Measurements from ENCODE around the gene KIF26B. TPM values are rescaled to one million over a fixed set of nuclear protein-coding genes. Genes with fewer than 3 reads are reported as not detected.
"Not testable (repeated sequence)": the region's sequence is repeated elsewhere in the genome, so short reads cannot be mapped to it uniquely, and the experiment has no call there.

KIF26B gene
- total RNA-seq, 2 donors from 2014 or later = 0.12 to 0.13 TPM

DNA sequence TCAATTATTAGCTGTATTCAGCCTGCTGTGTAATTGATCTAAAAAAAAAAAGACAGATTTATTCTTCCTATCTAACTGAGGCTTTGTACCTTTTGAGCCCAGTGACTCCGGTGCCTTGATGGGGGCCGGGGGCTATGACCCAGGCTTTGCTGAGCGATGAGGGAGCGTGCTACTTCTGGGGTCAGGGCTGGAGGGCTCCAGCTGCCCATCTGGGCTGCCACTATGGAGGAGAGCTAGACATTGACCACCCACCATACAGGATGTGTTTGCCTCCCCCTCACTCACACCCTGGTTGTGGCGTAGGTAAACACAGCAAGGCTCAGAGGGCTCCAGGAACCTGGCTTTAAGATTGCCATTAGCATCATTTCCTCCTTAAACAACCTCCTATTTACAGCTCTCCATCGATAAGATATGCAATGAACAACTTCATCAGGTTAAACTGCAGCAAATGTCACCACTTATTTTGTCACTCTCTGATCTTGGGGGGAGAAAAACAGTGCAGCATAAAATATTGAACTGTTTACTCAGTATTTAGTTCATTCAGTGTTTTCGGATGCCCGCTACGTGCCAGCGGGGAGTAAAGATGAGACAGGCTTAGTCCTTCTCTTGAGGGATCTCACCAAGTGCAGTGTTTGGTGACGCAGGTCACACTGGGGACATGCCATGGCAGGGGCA, 231.6 kb downstream of the KIF26B start:
- intact Hi-C loops (cut with DNase I) = loop anchor here in 1 of 2 donors (10.0 kb wide), 1 partner anchor 232 kb away; the partner anchor contains the start of gene KIF26B
- no peak for DNase-seq
- ATAC-seq = no peak

- DNase-seq = no peak
- intact Hi-C loops (cut with DNase I) = loop anchor here in 1 of 2 donors (10.0 kb wide), 1 partner anchor 234 kb away; the partner anchor contains the start of gene KIF26B
- no peak for ATAC-seq
Measured at GRCh38 chr1:245388687-245389086, 233.9 kb downstream of the KIF26B start.

- intact Hi-C loops (cut with DNase I) = loop anchor here in 1 of 2 donors (10.0 kb wide), 1 partner anchor 235 kb away; the partner anchor contains the start of gene KIF26B
- no peak for ATAC-seq
- no peak for DNase-seq
Measured at GRCh38 chr1:245389873-245390272, 235.1 kb downstream of the KIF26B start.

- intact Hi-C loops (cut with DNase I) = no loop called here
- DNase-seq (no peak), ATAC-seq (no peak)
Measured at GRCh38 chr1:245390975-245391374, 236.2 kb downstream of the KIF26B start.

DNA sequence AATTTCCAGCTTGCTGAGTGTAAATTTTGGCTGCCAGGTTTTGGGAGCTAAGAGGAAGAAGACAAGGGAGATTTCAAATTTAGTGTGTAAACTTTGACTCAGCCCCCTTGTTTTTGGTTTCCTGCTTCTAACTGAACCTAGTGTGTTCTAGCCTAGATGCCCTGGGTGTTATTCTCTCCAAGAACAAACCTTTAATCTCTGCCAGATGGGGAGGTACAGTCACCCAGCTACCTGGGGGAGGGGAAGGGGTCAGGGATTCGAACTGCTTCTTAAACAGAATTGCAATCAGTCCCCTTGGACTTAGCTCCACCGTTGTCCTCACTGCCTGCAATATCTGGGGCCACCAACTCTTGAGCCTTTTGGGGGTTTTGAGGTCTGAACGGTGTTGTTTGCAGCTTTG, 238.9 kb downstream of the KIF26B start:
- intact Hi-C loops (cut with DNase I) = no loop called here
- ATAC-seq = no peak
- DNase-seq = no peak

DNA sequence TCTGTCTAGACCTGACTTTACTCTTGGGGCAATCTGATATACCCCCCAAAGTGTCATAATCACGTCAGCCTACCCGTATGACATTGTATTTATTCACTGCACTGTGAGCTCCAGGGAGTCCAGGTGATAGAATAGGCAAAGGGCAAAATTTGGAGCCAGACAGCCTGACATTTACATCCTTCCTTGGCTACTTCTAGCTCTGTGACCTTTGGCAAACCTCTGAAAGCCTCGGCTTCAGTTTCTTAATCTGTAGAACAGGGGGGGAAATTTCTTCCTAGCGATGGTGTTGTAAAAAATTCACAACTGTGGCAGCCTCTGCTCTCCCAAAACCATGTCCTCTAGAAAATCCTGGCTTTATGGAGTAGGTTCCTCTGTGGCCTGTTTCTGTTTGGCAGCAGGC, 240.9 kb downstream of the KIF26B start:
- intact Hi-C loops (cut with DNase I) = no loop called here
- no peak for ATAC-seq

GRCh38 chr1:245396615-245397014, 241.8 kb downstream of the KIF26B start:
- DNase-seq = no peak
- intact Hi-C loops (cut with DNase I) = no loop called here
- ATAC-seq = peak in 1 of 2 donors; percentile 60

More for the DNA sequence above, 240.9 kb downstream of the KIF26B start:
- DNase-seq = no peak

- ATAC-seq (no peak), DNase-seq (no peak)
- intact Hi-C loops (cut with DNase I) = no loop called here
Measured at GRCh38 chr1:245397771-245398170, 243.0 kb downstream of the KIF26B start.

DNA sequence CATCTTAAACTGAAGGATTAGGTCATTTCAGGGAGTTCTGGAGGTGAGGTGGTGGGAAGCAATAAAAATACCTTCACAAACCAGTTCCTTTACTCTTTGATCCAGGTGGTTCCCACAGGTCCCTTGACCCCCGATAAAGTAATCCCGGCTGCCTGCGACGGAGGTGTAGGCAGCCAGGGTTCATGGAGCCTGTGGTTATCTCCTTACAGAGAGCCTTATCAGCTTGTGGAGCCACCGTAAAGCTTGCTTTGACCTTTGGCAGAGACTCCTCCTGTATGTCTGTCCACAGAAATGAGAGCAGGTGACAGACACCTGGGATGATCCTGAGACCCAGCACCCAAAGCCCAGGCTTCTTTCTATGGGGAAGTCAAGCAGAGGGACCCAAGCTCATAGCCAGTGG, 243.4 kb downstream of the KIF26B start:
- DNase-seq (no peak), ATAC-seq (no peak)
- intact Hi-C loops (cut with DNase I) = no loop called here

- DNase-seq = no peak
- ATAC-seq = no peak
- intact Hi-C loops (cut with DNase I) = no loop called here
Measured at GRCh38 chr1:245401881-245402587, 247.2 kb downstream of the KIF26B start.

GRCh38 chr1:245402998-245403397, 248.2 kb downstream of the KIF26B start:
- DNase-seq; intact Hi-C loops (cut with DNase I); ATAC-seq: not testable (repeated sequence)

DNA sequence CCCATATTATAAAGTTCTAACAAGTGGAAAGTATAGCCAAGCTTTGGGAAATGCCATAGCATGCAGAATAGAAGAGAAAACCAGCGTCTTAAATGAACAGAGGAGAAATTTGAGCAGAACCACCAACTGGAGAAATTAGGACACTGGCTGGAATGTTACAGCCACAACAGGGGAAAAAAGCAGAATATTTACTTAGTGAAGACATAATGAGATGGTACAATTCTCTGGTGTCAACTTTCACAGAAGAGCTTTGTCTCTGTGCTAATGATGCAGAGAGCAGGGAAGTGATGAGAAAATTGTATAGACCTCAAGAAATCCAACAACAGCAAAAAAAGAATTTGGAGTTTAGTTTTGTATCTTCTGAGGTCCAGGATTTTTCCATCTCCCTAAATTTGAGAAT, 249.7 kb downstream of the KIF26B start:
- no peak for DNase-seq
- intact Hi-C loops (cut with DNase I) = no loop called here
- ATAC-seq = no peak

- no peak for ATAC-seq
Measured at GRCh38 chr1:245404952-245405351, 250.2 kb downstream of the KIF26B start.

DNA sequence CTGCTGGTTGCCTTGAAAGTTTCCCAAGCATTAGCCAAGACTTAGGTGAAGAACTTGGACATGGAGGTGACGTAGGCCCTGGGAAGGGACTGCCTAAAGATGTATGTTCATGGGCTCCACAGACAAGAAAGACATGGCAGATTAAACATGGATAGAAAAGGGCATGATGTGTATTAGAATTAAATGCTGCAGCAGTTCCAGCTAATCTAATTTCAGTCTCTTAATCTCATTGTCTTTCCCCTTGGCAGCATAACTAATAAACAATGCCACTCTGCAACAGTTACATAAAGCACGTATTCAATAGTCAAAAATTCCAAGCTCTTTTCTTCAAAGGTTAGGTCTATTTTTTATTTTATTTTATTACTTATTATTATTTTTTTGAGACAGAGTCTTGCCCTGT, 251.6 kb downstream of the KIF26B start:
- intact Hi-C loops (cut with DNase I) = no loop called here
- no peak for DNase-seq
- no peak for ATAC-seq

More at GRCh38 chr1:245404952-245405351, 250.2 kb downstream of the KIF26B start:
- DNase-seq = no peak
- intact Hi-C loops (cut with DNase I) = no loop called here

DNA sequence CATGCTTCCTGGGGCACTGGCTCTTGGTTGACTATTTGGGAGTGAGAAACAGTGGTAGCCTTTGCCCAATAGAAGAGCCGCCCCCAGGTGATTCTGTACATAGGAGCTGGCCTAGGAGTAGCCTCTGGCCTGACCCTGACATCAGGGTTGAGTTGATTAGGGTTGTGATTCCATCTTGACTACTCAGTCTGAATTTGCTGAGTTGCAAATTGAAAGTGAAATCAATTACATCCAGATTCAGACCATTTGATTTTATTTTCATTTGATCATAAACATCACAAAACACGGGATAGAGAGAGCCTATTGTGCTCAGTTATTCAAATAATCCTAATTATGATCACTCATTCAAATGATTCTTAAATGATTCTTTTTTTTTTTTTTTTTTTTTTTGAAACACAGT, 253.2 kb downstream of the KIF26B start:
- ATAC-seq (no peak), DNase-seq (no peak)
- intact Hi-C loops (cut with DNase I) = no loop called here

- ATAC-seq (no peak), DNase-seq (no peak)
- intact Hi-C loops (cut with DNase I) = no loop called here
Measured at GRCh38 chr1:245409341-245410195, 254.8 kb downstream of the KIF26B start.

DNA sequence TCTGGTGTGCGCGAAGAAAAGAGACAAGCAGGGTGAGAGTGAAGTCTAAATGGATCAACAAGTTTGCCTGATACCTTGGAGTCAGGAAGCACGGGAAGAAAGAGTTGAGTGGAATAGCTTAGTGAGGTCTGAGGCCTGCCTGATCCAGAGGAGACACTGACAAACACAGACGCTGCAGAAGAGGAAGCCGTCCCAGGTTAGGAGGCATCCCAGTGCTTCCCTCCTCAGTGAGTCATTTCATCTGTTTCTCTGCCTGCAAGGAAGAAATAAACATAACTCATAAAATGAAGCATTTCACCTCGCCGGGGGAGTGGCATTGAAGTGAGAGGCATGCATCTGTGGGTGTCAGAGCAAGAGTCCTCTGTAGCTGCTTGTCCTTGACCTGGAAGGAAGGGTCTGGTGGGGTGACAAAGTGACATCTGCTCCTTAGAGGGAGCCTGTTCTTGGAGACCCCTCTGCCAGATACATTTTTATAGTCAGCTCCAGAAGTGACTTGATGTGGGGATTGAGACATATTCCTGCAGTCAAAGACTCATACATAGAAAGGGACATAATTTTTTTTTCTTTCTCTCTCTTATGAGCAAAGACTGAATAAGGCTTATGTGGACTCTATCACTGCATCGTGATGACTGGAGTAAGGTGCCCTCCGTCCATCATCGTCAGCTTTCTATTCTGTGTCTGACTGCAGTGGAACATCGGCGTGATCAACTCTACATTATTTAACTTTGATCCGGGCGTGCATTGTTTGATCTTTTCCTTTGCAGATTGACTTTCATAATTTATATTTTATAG, 256.7 kb downstream of the KIF26B start:
- ATAC-seq (no peak), DNase-seq (no peak)
- intact Hi-C loops (cut with DNase I) = no loop called here

GRCh38 chr1:245412306-245412705, 257.5 kb downstream of the KIF26B start:
- ATAC-seq = no peak
- DNase-seq = no peak
- intact Hi-C loops (cut with DNase I) = no loop called here

DNA sequence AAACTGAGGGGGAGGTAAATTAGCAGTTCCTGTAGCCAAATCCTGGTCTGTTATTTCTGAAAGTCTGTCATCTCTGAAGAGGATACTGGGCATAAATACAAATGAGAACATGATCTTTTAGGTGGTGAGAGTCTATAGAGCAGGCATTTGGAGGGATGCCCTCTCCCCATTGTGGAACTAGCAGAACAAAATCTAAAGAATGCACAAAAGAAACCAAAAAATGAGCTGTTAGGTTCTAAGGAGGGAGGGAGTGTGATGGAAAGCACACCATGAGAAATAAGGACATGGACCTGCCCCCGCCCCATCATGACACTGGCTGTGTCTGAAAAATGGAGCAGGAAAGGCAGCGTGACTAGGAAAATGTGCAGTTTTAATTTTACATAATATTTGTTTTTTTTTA, 262.0 kb downstream of the KIF26B start:
- ATAC-seq (no peak), DNase-seq (no peak)
- intact Hi-C loops (cut with DNase I) = no loop called here
